Caco-2 (cell line): ENCODE data around the gene CNOT8. TPM values are rescaled to one million over a fixed set of nuclear protein-coding genes. Genes with fewer than 3 reads are reported as not detected.

Experiments used
- BruUV-seq: library from RNA; stranded (reverse); fragments of 400-500 nt; replicated peaks from 2 replicates; lab custom pipeline; 2021; lab: Mats Ljungman, UMichigan
- CTCF ChIA-PET: fragments of 300-600 bp; sonication (Branson Sonifier 250); formaldehyde crosslinking; loops from one replicate; lab custom pipeline; 2022; ENCODE audit warnings: antibody characterized with exemption; lab: Charles Lee
- POLR2A ChIA-PET: fragments of 300-600 bp; sonication (Branson Sonifier 250); formaldehyde crosslinking; loops from one replicate; lab custom pipeline; 2022; ENCODE audit warnings: antibody characterized with exemption; lab: Charles Lee
- DNase-seq, 2 experiments: peaks; one replicate each; pipeline versions ENCODE4 v3.0.0 to v3.0.0-alpha.2; 2020 to 2022
- H3K27me3 ChIP-seq: replicated peaks from 2 replicates; pipeline ENCODE4 v1.6.0; 2011; ENCODE audit warnings: low read length; ENCODE audit not compliant: control insufficient read depth, insufficient read depth
- H3K36me3 ChIP-seq: 2 replicates; pipeline ENCODE4 v1.5.1; 2011; ENCODE audit warnings: low read length; ENCODE audit not compliant: control insufficient read depth, insufficient read depth
- H3K4me1 ChIP-seq: fragments of 250-450 bp; sonication (Bioruptor Pico); 2 replicates; pipeline ENCODE4 v1.5.1; 2020; ENCODE audit warnings: mild to moderate bottlenecking
- H3K4me3 ChIP-seq: 2 replicates; pipeline ENCODE4 v1.5.1; 2011; ENCODE audit warnings: low read depth, mild to moderate bottlenecking, control low read depth, low read length
- H3K9me3 ChIP-seq: fragments of 250-450 bp; sonication (Bioruptor Pico); 2 replicates; pipeline ENCODE4 v1.5.1; 2020; ENCODE audit warnings: mild to moderate bottlenecking, moderate library complexity
- H3K27ac Mint-ChIP-seq: one replicate; pipeline ENCODE4 v1.8.0; 2022; ENCODE audit warnings: mixed read lengths; ENCODE audit not compliant: unreplicated experiment
- H3K27me3 Mint-ChIP-seq: one replicate; pipeline ENCODE4 v1.8.0; 2022; ENCODE audit warnings: mixed read lengths; ENCODE audit not compliant: insufficient read depth, unreplicated experiment
- H3K36me3 Mint-ChIP-seq: one replicate; pipeline ENCODE4 v1.8.0; 2022; ENCODE audit warnings: mild to moderate bottlenecking, mixed read lengths; ENCODE audit not compliant: insufficient read depth, unreplicated experiment
- H3K4me1 Mint-ChIP-seq: one replicate; pipeline ENCODE4 v1.8.0; 2022; ENCODE audit warnings: low read depth, mixed read lengths; ENCODE audit not compliant: unreplicated experiment
- H3K4me3 Mint-ChIP-seq: one replicate; pipeline ENCODE4 v1.8.0; 2022; ENCODE audit warnings: mild to moderate bottlenecking, moderate library complexity, mixed read lengths; ENCODE audit not compliant: unreplicated experiment
- H3K9me3 Mint-ChIP-seq: one replicate; pipeline ENCODE4 v1.8.0; 2022; ENCODE audit warnings: mixed read lengths; ENCODE audit not compliant: unreplicated experiment
- intact Hi-C: fragments of 100-400 bp; cut with micrococcal nuclease; formaldehyde crosslinking; loops from one replicate; pipeline ENCODE4 v1.10.0; 2022; ENCODE audit not compliant: unreplicated experiment
- total RNA-seq: library from RNA; stranded (reverse); gene quantifications from 2 replicates; pipeline ENCODE4 v1.2.3, GENCODE V29; 2022
- TF ChIP-seq, protein P1 (sequence below), 2 experiments: fragments of 200-600 bp in 1 of 2; IDR thresholded peaks; 1 replicate in 1 of 2; 2 replicates in 1 of 2; pipeline versions ENCODE4 v1.5.1 to v1.8.0; 2011 to 2022; ENCODE audit warnings: antibody characterized with exemption in 1 of 2, control low read depth in 1 of 2, inconsistent platforms in 1 of 2, low read depth in 1 of 2, low read length in 1 of 2, mild to moderate bottlenecking in 1 of 2, moderate library complexity in 1 of 2; ENCODE audit not compliant: insufficient read depth in 1 of 2, severe bottlenecking in 1 of 2, unreplicated experiment in 1 of 2

Gene CNOT8
- total RNA-seq, 1 experiment from 2014 or later, result 38.1 TPM

DNA sequence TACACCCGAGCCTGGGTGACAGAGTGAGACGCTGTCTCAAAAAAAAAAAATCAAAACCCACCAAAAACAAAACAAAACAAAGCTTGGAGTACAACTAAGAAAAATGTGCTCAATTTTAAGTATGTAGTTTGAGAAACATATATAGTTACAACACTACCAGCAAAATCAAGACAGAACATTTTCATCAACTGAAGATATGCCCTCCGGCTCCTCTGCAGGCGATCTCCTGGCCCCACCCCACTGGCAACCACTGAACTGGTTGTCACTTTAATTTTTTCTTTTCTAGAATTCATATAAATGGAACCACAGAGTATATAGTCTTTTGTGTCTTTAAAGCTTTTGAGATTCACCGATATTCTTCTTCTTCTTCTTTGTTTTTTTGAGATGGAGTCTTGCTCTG lies 35.0 kb downstream of the CNOT8 start:
- H3K36me3 ChIP-seq, result peaks cover 3% of the 10 kb centered on the region; the same call in 1 of the 2 replicates
- no peak overlapping the region for H3K4me3 ChIP-seq
- no peaks in the 10 kb centered on the region for H3K27me3 Mint-ChIP-seq
- H3K4me1 Mint-ChIP-seq, result no peaks in the 10 kb centered on the region
- H3K27ac Mint-ChIP-seq, result no peak overlapping the region
- no peaks in the 10 kb centered on the region for H3K9me3 ChIP-seq
- DNase-seq, result no peak
- H3K4me3 Mint-ChIP-seq, result no peak overlapping the region
- intact Hi-C loops, result no loop called here
- CTCF ChIA-PET, result no interaction called here
- H3K36me3 Mint-ChIP-seq, result peaks cover 89% of the 10 kb centered on the region
- POLR2A ChIA-PET, result no interaction called here
- H3K9me3 Mint-ChIP-seq, result no peaks in the 10 kb centered on the region
- TF ChIP-seq, protein P1, sequence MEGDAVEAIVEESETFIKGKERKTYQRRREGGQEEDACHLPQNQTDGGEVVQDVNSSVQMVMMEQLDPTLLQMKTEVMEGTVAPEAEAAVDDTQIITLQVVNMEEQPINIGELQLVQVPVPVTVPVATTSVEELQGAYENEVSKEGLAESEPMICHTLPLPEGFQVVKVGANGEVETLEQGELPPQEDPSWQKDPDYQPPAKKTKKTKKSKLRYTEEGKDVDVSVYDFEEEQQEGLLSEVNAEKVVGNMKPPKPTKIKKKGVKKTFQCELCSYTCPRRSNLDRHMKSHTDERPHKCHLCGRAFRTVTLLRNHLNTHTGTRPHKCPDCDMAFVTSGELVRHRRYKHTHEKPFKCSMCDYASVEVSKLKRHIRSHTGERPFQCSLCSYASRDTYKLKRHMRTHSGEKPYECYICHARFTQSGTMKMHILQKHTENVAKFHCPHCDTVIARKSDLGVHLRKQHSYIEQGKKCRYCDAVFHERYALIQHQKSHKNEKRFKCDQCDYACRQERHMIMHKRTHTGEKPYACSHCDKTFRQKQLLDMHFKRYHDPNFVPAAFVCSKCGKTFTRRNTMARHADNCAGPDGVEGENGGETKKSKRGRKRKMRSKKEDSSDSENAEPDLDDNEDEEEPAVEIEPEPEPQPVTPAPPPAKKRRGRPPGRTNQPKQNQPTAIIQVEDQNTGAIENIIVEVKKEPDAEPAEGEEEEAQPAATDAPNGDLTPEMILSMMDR (IDR thresholded peaks at IDR 0.05; ENCODE audit: insufficient read depth in 1 of 2, low read depth in 1 of 2, low read length in 1 of 2, severe bottlenecking in 1 of 2, unreplicated experiment in 1 of 2), result no peak
- H3K27me3 ChIP-seq, result no peaks in the 10 kb centered on the region
- H3K4me1 ChIP-seq, result no peaks in the 10 kb centered on the region
- BruUV-seq, result no TSS peak

DNA sequence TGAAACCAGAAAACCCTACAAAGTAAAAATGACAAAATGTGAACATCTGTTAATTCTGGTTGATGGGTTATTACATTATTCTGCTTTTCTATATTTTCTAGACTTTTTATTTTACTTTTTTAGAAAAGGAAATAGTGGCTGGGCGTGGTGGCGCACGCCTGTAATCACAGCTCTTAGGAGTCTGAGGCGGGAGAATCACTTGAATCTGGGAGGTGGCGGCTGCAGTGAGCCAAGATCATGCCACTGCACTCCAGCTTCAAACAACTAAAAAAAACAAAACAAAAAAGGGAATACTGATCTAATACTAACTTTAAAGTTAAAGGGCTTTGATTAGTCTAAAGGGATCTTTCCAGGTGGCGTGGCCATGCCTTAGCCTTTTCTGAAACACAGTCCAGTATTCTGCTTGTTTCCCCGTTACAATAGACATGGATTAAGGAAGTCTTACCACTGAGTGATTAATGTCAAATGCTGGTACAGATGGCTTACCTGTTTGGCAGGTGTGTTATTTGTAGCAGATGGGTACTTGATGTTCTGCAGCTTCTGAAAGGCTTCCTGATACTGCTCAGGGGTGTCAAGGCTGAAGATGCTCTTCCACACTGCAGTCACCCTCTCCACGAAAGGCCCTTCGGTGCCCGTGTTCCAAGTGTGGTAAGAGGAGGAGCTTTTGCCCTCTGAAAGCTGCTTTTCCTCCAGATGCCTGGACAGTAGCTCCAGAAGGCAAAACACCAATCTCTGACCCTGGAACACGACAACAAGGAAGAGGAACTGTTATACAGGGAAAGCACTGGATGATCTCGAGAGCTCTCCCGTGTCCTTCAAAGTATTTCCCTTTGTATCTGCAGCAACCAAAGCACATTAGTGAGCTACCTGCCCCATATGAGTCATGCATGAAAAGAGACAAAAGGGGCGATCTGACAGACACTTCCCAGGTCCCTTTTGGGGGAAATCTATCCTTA lies 37.5 kb downstream of the CNOT8 start:
- H3K36me3 Mint-ChIP-seq, result peaks cover 77% of the 10 kb centered on the region
- H3K36me3 ChIP-seq, result peaks cover 3% of the 10 kb centered on the region; the same call in 1 of the 2 replicates
- H3K27ac Mint-ChIP-seq, result no peak overlapping the region

DNA sequence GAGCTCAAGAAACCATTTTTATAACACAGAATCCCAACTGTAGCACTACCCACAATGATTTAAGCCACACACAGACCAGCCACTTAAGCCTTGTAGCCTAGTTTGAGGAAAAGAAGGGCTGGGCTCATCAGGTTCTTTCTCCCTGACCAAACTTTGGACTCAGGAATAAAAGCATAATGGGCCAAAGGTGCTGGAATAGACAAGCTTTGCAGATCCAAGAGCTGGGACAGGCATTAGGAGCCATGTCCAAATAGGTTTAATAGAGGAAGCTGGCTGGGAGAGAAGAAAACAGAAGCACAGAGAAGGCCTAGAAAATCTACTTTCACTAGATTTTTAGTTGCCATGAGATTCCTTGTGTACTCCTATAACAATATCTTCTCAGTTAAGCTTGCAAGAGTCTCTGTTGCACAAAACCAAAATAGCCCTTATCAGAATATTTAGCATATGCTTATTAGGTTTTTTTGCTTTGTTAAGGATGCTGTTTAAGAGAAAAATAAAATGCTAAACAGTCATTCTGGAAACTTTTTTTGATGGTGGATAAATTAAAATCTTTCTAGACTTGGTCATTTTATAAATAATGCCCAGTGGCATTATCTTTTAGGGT lies 38.2 kb downstream of the CNOT8 start:
- TF ChIP-seq, protein P1 (IDR thresholded peaks at IDR 0.05; ENCODE audit: insufficient read depth in 1 of 2, low read depth in 1 of 2, low read length in 1 of 2, severe bottlenecking in 1 of 2, unreplicated experiment in 1 of 2), result no peak
- BruUV-seq, result no TSS peak
- peaks cover 3% of the 10 kb centered on the region; the same call in 1 of the 2 replicates for H3K36me3 ChIP-seq
- no peak for DNase-seq
- intact Hi-C loops, result no loop called here
- H3K27me3 ChIP-seq, result no peaks in the 10 kb centered on the region
- CTCF ChIA-PET, result no interaction called here
- Mint-ChIP-seq H3K9me3 (no peaks in the 10 kb centered on the region), H3K27ac (no peak overlapping the region), H3K4me1 (no peaks in the 10 kb centered on the region), H3K4me3 (no peak overlapping the region), H3K27me3 (no peaks in the 10 kb centered on the region), H3K36me3 (peaks cover 72% of the 10 kb centered on the region)
- POLR2A ChIA-PET, result no interaction called here
- H3K4me1 ChIP-seq, result no peaks in the 10 kb centered on the region
- no peaks in the 10 kb centered on the region for H3K9me3 ChIP-seq
- no peak overlapping the region for H3K4me3 ChIP-seq

More for the DNA sequence above, 37.5 kb downstream of the CNOT8 start:
- no peaks in the 10 kb centered on the region for H3K27me3 Mint-ChIP-seq
- H3K4me1 Mint-ChIP-seq, result no peaks in the 10 kb centered on the region
- H3K4me3 Mint-ChIP-seq, result no peak overlapping the region
- no peaks in the 10 kb centered on the region for H3K9me3 ChIP-seq
- CTCF ChIA-PET, result no interaction called here
- no peak overlapping the region for H3K4me3 ChIP-seq
- POLR2A ChIA-PET, result no interaction called here
- BruUV-seq, result no TSS peak
- H3K9me3 Mint-ChIP-seq, result no peaks in the 10 kb centered on the region
- no peaks in the 10 kb centered on the region for H3K4me1 ChIP-seq
- no peak for DNase-seq
- TF ChIP-seq, protein P1 (IDR thresholded peaks at IDR 0.05; ENCODE audit: insufficient read depth in 1 of 2, low read depth in 1 of 2, low read length in 1 of 2, severe bottlenecking in 1 of 2, unreplicated experiment in 1 of 2), result no peak
- intact Hi-C loops, result no loop called here
- H3K27me3 ChIP-seq, result no peaks in the 10 kb centered on the region
